ENCODE data around the gene CNPPD1. TPM values are rescaled to one million over a fixed set of nuclear protein-coding genes. Genes with fewer than 3 reads are reported as not detected.

CNPPD1 gene
- total RNA-seq, 1 donor from 2014 or later: 61.5 TPM

DNA sequence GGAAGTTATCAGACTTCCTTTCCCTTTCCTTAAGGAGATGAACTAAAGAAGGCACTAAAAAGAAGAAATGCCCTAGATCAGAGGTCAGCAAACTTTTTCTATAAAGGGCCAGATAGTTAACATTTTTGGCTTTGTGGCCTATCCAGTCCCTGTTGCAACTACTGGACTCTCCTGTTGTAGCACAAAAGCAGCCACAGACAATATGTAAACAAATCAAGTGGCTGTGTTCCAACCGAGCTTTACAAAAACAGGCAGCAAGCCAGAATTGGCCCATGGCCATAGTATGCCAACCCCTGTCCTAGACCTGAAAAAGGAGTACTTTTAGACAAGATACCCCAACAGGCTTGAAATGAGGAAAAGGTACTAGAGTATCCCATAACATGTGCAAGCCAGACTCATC lies 27.1 kb downstream of the CNPPD1 start:
- no peak overlapping the region for H3K27ac Mint-ChIP-seq (ENCODE audit: unreplicated experiment)
- H3K4me3 Mint-ChIP-seq (ENCODE audit: unreplicated experiment): no peak overlapping the region
- no peaks in the 10 kb centered on the region for H3K4me1 Mint-ChIP-seq (ENCODE audit: low read depth, unreplicated experiment)
- TF ChIP-seq, protein P1, sequence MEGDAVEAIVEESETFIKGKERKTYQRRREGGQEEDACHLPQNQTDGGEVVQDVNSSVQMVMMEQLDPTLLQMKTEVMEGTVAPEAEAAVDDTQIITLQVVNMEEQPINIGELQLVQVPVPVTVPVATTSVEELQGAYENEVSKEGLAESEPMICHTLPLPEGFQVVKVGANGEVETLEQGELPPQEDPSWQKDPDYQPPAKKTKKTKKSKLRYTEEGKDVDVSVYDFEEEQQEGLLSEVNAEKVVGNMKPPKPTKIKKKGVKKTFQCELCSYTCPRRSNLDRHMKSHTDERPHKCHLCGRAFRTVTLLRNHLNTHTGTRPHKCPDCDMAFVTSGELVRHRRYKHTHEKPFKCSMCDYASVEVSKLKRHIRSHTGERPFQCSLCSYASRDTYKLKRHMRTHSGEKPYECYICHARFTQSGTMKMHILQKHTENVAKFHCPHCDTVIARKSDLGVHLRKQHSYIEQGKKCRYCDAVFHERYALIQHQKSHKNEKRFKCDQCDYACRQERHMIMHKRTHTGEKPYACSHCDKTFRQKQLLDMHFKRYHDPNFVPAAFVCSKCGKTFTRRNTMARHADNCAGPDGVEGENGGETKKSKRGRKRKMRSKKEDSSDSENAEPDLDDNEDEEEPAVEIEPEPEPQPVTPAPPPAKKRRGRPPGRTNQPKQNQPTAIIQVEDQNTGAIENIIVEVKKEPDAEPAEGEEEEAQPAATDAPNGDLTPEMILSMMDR (IDR thresholded peaks at IDR 0.05; ENCODE audit: partially characterized antibody, unreplicated experiment): no peak
- H3K9me3 Mint-ChIP-seq (ENCODE audit: unreplicated experiment): no peaks in the 10 kb centered on the region
- no peak for DNase-seq
- H3K27me3 Mint-ChIP-seq (ENCODE audit: unreplicated experiment): no peaks in the 10 kb centered on the region
- H3K36me3 Mint-ChIP-seq (ENCODE audit: unreplicated experiment): peaks cover 5% of the 10 kb centered on the region

DNA sequence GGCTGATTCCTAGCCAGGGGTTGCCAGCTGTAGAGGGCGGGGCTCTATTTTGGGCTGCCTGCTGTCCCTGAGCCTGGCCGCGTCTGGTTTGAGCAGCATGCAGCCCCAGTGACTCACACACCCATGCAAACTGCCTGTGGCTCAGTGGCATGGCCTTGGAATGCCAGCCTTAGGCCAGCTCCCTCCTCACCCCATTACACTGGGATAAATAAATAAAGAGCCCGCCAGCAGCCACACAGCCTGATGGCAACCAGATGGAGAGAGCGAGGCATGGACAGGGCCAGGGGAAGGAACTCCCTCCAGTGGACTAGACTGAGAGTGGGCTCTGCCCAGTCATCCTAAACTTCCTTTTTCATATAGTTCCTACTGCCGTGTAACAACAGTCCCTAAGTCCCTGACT lies 34.4 kb downstream of the CNPPD1 start:
- no peaks in the 10 kb centered on the region for H3K9me3 Mint-ChIP-seq (ENCODE audit: unreplicated experiment)
- H3K36me3 Mint-ChIP-seq (ENCODE audit: unreplicated experiment): peaks cover 22% of the 10 kb centered on the region
- no peak overlapping the region for H3K27ac Mint-ChIP-seq (ENCODE audit: unreplicated experiment)
- TF ChIP-seq, protein P1 (IDR thresholded peaks at IDR 0.05; ENCODE audit: partially characterized antibody, unreplicated experiment): no peak
- peaks cover 4% of the 10 kb centered on the region for H3K27me3 Mint-ChIP-seq (ENCODE audit: unreplicated experiment)
- no peak for DNase-seq
- H3K4me1 Mint-ChIP-seq (ENCODE audit: low read depth, unreplicated experiment): no peaks in the 10 kb centered on the region
- H3K4me3 Mint-ChIP-seq (ENCODE audit: unreplicated experiment): no peak overlapping the region

DNA sequence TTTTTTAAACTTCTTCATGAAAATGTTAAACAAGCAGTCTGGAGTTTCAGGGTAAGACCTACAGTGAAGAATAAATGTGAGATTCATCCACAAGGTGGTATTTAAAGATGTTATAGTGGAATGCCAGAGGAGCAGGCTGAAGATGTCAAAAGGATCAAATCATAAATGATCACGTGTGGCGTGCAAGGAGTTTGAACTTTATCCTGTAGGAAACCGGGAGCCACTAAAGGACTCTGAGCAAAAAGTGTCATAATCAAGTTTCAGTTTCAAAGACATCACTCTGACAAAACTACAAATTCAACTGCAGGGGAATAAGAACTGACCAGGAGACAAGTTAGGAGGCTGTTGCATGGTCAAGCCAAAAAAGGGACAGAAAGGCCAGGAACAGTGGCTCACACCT lies 36.0 kb downstream of the CNPPD1 start:
- Mint-ChIP-seq H3K27me3 (ENCODE audit: unreplicated experiment) (peaks cover 4% of the 10 kb centered on the region), H3K27ac (ENCODE audit: unreplicated experiment) (no peak overlapping the region), H3K9me3 (ENCODE audit: unreplicated experiment) (no peaks in the 10 kb centered on the region), H3K36me3 (ENCODE audit: unreplicated experiment) (peaks cover 16% of the 10 kb centered on the region), H3K4me1 (ENCODE audit: low read depth, unreplicated experiment) (no peaks in the 10 kb centered on the region), H3K4me3 (ENCODE audit: unreplicated experiment) (no peak overlapping the region)
- no peak for DNase-seq
- TF ChIP-seq, protein P1 (IDR thresholded peaks at IDR 0.05; ENCODE audit: partially characterized antibody, unreplicated experiment): no peak

DNA sequence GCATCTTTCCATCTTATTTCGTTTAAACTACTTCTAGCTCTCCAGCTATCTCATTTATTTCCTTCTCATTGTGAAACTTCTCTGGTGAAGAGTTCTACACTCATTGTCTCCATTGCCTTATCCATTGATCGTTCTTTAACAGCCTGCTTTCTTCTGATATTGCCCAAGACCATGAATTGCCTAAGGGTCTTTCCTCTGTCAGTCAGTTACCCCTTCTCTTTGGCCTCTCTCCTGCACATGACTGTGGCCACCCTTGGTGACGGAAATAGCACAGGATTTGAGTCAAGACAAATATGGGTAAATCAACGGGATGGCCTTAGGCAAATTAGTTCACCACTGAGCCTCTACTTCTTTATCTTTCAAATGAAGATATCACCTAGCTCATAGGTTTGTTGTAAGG lies 42.7 kb downstream of the CNPPD1 start:
- no peak for DNase-seq
- no peaks in the 10 kb centered on the region for H3K36me3 Mint-ChIP-seq (ENCODE audit: unreplicated experiment)
- no peak overlapping the region for H3K27ac Mint-ChIP-seq (ENCODE audit: unreplicated experiment)
- TF ChIP-seq, protein P1 (IDR thresholded peaks at IDR 0.05; ENCODE audit: partially characterized antibody, unreplicated experiment): no peak
- H3K4me1 Mint-ChIP-seq (ENCODE audit: low read depth, unreplicated experiment): no peaks in the 10 kb centered on the region
- H3K9me3 Mint-ChIP-seq (ENCODE audit: unreplicated experiment): no peaks in the 10 kb centered on the region
- no peak overlapping the region for H3K4me3 Mint-ChIP-seq (ENCODE audit: unreplicated experiment)
- no peaks in the 10 kb centered on the region for H3K27me3 Mint-ChIP-seq (ENCODE audit: unreplicated experiment)

DNA sequence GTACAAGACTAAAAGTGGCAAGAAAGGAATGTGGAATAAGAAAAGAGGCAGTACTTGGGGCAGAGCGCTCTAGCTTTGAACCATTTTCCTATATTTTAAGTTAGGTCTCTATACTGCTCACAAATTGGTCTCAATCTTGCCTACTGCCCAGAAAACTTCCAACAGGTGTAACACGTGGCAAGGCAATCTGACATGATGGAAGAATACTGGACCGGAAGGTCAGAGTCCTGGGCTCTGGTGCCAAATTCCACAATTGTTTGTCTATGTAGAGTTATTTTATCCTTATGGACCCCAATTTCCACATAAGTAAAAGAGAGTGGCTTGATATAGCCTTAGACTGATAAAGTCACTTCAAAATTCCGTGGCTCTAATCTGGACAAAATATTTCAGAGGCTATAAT lies 45.0 kb downstream of the CNPPD1 start:
- Mint-ChIP-seq H3K4me3 (ENCODE audit: unreplicated experiment) (no peak overlapping the region), H3K9me3 (ENCODE audit: unreplicated experiment) (no peaks in the 10 kb centered on the region), H3K27me3 (ENCODE audit: unreplicated experiment) (no peaks in the 10 kb centered on the region), H3K36me3 (ENCODE audit: unreplicated experiment) (no peaks in the 10 kb centered on the region), H3K4me1 (ENCODE audit: low read depth, unreplicated experiment) (peaks cover 4% of the 10 kb centered on the region), H3K27ac (ENCODE audit: unreplicated experiment) (no peak overlapping the region)
- TF ChIP-seq, protein P1 (IDR thresholded peaks at IDR 0.05; ENCODE audit: partially characterized antibody, unreplicated experiment): no peak
- no peak for DNase-seq
